AG04449 (cell line): Measurements from ENCODE around the gene BCL11A.

Source experiments
- CTCF ChIA-PET: fragments of 350-600 bp; formaldehyde crosslinking; extraction: SDS; loops from one replicate; lab custom pipeline; 2021; ENCODE audit warnings: antibody characterized with exemption; lab: Yijun Ruan, JAX
- POLR2A ChIA-PET: fragments of 400-600, 350-600 bp; formaldehyde crosslinking; extraction: SDS; loops from one replicate; lab custom pipeline; 2020; ENCODE audit warnings: antibody characterized with exemption, inconsistent platforms; lab: Yijun Ruan, JAX
- DNase-seq: peaks from one replicate; pipeline ENCODE4 v3.0.0-alpha.2; 2010; ENCODE audit warnings: low read depth, low spot score
- H3K4me3 ChIP-seq: 2 replicates; pipeline ENCODE4 v1.5.1; 2011; ENCODE audit warnings: low read depth, mild to moderate bottlenecking, control low read depth, low read length
- CTCF ChIP-seq: IDR thresholded peaks from one replicate; pipeline ENCODE4 v1.5.1; 2011; ENCODE audit warnings: mild to moderate bottlenecking, moderate library complexity, low read length, control low read depth, inconsistent platforms; ENCODE audit not compliant: insufficient read depth; ENCODE audit errors: missing control alignments

The BCL11A gene

GRCh38 chr2:60440767-60441163, 112.7 kb downstream of the BCL11A start:
- TF ChIP-seq CTCF: no peak
- CTCF ChIA-PET: interaction anchor here (1.5 to 1.6 kb wide), 2 partner anchors 31 to 43 kb away, joined by 3 read pairs; no protein-coding TSS in a partner anchor

GRCh38 chr2:60440079-60440766, 113.2 kb downstream of the BCL11A start:
- H3K4me3 ChIP-seq: no peak overlapping the region
- POLR2A ChIA-PET: interaction anchor here (0.6 kb wide), 1 partner anchor 76 kb away, joined by 3 read pairs; no protein-coding TSS in a partner anchor
- DNase-seq: no peak
- TF ChIP-seq CTCF: no peak
- CTCF ChIA-PET: interaction anchor here (0.8 to 1.6 kb wide), 4 partner anchors 15 to 44 kb away, joined by 3 read pairs; no protein-coding TSS in a partner anchor

More at GRCh38 chr2:60440767-60441163, 112.7 kb downstream of the BCL11A start:
- POLR2A ChIA-PET: no interaction called here
- H3K4me3 ChIP-seq: no peak overlapping the region
- no peak for DNase-seq

GRCh38 chr2:60439219-60439974, 114.1 kb downstream of the BCL11A start:
- ChIA-PET CTCF (interaction anchor here (0.8 kb wide), 2 partner anchors 14 to 44 kb away, joined by 3 read pairs; no protein-coding TSS in a partner anchor), POLR2A (no interaction called here)
- H3K4me3 ChIP-seq: no peak overlapping the region
- TF ChIP-seq CTCF: peak; percentile 20
- no peak for DNase-seq

GRCh38 chr2:60438653-60439052, 114.8 kb downstream of the BCL11A start:
- no peak for DNase-seq
- no peak for TF ChIP-seq CTCF
- ChIA-PET CTCF (no interaction called here), POLR2A (no interaction called here)
- H3K4me3 ChIP-seq: no peak overlapping the region

GRCh38 chr2:60438131-60438530, 115.3 kb downstream of the BCL11A start:
- no peak for TF ChIP-seq CTCF
- H3K4me3 ChIP-seq: no peak overlapping the region
- ChIA-PET CTCF (no interaction called here), POLR2A (no interaction called here)
- DNase-seq: no peak
